D341Med (cell line): ENCODE measurements around the gene NCCRP1.
"Not testable (repeated sequence)": the region's sequence is repeated elsewhere in the genome, so short reads cannot be mapped to it uniquely, and the experiment has no call there.

ENCODE experiments used
- DNase-seq: peaks from one replicate; pipeline ENCODE4 v3.0.0; 2012; ENCODE audit warnings: low spot score

NCCRP1 gene

DNA sequence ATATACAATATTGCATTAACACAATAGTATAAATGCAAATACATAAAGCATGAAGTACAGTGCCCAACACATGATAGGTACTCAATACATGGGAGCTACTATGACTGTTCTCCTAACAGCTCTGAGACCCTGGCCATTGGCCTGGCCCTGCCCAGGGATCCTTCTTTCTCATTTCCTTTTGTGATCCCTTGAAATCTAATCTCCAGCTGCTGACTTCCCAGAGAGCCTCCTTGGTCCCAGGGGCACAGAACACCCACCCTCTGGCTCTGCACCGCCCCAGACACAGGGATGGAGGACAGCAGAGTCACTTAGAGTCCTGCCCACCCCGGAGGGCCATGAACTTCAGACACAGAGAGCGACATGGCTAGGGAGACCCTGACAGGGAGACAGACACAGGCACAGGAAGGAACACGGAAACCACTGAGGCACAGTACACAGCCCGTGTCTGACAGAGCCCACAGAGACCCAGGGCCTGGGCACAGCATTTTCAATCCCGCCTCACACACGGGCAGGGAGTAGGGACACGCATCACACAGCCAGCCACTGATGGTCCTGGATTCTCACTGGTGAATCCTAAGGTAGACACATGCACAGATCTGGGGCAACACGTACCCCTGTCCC is 11.5 kb downstream of the NCCRP1 start:
- DNase-seq = no peak

DNA sequence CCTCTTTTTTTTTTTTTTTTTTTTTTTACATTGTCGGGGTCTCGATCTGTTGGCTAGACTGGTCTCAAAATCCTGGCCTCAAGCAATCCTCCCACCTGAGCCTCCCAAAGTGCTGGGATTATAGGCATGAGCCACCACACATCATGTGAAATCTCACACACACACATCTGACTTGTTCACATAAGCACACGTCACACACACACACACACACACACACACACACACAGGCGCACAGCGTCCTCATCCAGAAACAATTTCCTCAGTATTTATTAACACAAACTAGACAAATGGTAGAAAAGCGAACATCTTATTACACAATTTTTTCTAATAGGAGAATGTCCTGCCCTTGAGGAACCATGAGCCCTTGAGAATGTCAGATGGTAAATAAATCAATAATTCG is 12.4 kb downstream of the NCCRP1 start:
- DNase-seq = no peak

DNA sequence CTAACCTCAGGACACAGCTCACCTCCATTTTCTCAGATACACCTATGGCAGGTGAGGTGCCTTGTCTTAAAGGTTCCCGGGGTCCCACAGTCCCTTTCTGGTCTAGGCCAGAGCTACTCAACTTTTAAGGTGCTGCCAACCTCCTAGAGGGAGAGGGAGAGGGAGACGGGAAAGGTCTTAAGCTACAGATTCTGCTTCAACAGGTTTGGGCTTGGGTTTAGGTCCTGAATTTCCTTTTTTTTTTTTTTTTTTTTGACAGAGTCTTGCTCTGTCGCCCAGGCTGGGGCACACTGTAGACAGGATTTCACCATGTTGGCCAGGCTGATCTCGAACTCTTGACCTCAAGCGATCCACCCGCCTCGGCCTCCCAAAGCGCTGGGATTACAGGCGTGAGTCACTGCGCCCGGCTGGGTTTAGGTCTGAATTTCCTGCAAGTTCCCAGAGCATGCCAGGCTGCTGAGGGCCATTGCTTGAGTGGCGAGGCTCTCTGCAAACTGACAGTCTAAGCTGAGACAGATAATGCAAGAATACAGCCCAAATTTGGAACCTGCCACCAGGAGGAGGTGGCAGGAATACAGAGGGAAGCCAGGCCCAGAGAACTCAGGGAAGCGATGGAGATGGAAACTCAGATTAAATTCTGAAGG is 15.1 kb downstream of the NCCRP1 start:
- DNase-seq = no peak

DNA sequence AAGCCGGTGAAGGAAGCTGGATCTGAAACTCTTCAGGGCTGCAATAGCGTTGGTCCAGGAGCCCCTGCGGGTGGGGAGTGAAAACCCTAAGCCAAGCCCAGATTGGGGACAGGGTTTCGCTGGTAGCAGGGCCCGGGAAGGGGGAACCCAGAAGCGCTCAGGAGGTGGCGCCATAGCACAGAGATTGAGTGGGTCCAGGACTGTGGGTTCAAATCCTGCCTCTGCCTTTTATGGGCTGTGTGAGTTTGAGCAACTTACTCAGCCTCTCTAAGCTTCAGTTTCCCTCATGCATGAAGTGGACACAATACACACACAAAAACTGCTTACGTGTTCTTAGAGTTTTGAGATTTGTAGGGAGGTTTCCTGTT is 15.6 kb downstream of the NCCRP1 start:
- peak; percentile 75 for DNase-seq

DNA sequence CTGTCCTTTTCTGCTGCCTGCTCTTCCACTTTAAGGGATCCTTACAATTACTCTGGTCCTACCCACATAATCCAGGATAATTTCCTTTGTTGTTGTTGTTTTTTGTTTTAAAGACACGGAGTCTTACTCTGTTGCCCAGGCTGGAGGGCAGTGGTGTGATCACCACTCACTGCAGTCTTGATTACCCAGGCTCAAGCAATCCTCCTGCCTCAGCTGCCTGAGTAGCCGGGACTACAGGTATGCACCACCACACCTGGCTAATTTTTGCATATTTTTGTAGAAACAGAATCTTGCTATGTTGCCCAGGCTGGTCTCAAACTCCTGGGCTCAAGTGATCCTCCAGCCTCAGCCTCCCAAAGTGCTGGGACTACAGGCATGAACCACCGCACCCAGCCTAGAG is 18.6 kb downstream of the NCCRP1 start:
- not testable (repeated sequence) for DNase-seq

DNA sequence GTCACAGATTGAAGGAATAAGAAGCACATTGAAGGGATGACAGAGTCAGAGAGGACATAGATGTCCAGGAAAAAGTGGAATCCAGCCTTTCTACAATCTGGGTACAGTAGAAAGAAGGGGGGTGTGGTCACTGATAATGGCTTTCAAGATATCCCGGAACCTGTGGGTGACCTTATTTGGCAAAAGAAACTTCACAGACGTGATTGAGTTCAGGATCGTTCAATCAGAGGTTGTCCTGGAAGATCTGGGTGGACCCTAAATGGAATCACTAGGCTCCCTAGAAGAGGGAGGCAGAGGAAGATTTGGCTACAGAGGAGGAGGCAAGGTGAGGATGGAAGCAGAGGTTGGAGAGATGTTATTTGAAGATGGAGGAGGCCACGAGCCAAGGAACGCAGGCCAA is 20.3 kb downstream of the NCCRP1 start:
- DNase-seq = no peak

DNA sequence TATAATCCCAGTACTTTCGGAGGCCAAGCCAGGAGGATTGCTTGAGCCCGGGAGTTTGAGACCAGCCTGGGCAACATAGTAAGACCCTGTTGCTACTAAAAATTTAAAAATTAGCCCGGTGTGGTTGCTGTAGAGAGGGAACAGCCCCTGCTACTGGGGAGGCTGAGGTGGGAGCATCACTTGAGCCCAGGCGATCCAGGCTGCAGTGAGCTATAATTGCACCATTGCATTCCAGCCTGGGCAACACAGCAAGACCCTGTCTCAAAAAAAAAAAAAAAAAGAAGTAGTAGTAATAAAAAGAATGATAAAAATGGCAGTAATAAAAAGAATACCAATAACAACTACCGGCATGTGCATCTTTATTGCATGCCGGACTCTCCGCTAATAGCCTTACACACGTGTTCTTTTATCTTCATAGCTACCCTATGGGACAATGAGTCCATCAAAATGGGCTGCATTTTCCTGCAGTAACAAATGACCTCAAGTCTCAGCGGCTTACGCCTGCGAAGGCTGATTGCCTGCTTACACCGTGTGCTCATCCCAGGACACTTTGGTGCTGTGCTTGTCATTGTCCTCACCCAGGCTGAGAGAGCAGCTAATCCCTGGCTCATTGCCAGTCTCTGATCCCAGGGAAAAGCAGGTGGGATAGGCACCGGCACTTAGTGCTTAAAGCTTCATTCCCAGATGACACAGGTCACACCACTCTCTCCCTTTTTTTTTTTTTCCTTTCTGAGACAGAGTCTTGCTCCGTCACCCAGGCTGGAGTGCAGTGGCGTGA is 21.7 kb downstream of the NCCRP1 start:
- DNase-seq = peak; percentile 87

DNA sequence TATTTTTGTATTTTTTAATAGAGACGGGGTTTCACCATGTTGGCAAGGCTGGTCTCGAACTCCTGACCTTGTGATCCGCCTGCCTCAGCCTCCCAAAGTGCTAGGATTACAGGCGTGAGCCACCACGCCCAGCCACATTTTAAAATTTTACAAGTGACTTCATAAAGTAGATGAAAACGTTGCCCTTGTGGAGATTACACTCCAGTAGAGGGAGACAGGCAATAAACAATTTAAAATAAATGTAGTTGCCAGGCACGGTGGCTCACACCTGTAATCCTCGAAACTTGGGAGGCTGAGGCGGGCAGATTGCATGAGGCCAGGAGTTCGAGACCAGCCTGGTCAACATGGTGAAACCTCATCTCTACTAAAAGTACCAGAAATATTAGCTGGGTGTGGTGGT is 22.3 kb downstream of the NCCRP1 start:
- not testable (repeated sequence) for DNase-seq

DNA sequence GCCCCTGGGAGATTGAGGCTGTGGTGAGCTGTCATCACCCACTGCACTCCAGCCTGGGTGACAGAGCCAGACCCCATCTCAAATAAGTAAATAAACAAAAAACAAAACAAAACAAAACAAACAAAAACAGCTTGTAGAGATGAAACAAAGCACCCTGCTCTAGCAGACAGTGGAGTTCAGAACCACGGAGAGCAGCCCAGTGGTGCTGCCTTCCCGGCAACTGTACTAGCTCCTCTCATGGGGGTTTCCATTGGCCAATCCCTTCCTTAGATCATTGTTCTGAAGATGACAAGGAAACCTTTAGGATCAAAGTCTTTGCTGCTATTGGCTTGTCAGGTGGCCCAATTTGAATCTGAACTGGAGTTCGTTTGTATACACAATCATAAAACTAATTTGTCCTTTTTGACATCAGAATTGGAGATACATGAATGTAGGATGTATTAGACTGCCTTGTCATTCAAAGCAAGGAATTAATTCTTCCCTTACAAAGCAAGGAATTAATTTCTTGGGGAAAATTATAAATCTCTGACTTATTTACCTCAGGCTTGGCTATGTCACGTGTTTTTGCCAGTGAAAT is 27.0 kb downstream of the NCCRP1 start:
- DNase-seq = no peak

DNA sequence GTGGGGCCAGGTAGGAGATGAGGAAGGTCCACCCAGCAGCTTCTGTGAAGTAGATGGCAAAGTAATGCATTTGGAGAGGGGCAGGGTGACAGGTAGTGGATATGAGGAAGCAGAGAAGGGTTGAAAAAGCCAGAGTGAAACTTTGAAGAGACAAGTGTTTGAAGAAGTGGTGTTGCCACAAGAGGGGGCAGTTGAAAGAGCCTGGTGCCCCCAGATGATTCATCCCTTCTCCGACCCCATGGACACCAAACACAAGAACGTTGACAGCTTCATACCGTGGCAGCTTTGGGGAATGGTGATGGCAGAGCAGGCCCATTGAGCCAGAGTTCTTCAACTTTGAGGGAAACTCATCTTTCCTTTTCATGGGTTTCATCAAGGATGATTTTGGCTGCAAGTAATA is 28.1 kb downstream of the NCCRP1 start:
- no peak for DNase-seq

DNA sequence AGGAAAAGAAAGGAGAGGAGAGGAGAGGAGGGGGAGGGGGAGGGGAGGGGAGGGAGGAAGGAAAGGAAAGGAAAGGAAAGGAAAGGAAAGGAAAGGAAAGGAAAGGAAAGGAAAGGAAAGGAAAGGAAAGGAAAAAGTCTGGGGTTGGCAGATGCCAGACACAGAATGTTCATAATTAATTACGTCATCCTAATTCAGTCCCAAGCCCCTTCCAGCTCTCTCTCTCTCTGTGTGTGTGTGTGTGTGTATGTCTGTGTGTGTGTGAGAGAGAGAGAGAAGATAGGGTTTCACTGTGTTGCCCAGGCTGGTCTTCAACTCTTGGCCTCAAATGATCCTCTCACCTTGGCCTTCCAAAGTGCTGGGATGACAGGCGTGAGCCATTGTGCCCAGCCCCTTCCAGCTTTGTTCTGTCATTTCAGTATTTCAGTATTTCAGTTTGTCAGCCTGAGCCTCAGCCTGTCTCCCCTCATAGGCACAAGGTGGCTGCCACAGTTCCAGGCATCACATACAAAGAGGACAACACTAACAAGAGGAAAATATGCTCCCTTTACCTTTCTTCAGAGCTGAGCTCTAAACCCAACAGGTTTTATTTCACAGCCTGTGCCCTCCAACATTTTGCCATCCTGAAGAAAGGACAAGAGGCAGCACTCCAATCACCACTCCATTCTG is 33.5 kb downstream of the NCCRP1 start:
- DNase-seq = no peak

DNA sequence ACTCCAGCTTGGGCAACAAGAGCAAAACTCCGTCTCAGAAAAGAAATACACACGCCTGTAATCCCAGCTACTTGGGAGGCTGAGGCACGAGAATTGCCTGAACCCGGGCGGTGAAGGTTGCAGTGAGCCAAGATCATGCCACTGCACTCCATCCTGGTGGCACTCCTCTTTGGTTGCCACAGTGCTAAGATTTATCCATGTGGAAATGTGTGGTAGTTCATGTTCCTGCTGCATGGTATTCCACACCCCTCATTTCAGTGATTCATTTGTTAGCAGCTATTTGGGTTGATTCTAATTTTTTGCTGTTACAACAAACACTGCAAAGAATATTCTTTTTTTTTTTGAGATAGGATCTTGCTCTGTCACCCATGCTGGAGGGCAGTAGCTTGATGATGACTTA is 35.9 kb downstream of the NCCRP1 start:
- DNase-seq = no peak

DNA sequence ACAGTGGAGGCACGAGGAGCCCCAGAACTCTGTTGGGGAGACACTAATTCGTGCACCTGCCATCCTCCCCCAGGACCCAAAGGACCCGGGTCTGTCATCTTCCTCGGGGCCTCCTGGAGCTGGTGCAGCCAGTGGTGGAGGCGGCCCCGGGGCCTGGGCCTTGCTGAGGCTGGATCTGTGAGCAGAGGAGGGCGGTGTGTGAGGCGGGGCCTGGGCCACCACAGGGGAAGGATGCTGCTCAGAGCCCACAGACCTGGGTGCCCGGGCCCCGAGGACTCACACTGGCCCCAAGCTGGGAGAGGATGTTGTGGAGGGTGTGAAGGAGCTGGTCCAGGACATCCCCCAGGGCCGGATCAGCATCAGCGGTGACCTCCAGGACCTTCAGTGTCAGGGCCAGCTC is 39.8 kb downstream of the NCCRP1 start:
- no peak for DNase-seq

DNA sequence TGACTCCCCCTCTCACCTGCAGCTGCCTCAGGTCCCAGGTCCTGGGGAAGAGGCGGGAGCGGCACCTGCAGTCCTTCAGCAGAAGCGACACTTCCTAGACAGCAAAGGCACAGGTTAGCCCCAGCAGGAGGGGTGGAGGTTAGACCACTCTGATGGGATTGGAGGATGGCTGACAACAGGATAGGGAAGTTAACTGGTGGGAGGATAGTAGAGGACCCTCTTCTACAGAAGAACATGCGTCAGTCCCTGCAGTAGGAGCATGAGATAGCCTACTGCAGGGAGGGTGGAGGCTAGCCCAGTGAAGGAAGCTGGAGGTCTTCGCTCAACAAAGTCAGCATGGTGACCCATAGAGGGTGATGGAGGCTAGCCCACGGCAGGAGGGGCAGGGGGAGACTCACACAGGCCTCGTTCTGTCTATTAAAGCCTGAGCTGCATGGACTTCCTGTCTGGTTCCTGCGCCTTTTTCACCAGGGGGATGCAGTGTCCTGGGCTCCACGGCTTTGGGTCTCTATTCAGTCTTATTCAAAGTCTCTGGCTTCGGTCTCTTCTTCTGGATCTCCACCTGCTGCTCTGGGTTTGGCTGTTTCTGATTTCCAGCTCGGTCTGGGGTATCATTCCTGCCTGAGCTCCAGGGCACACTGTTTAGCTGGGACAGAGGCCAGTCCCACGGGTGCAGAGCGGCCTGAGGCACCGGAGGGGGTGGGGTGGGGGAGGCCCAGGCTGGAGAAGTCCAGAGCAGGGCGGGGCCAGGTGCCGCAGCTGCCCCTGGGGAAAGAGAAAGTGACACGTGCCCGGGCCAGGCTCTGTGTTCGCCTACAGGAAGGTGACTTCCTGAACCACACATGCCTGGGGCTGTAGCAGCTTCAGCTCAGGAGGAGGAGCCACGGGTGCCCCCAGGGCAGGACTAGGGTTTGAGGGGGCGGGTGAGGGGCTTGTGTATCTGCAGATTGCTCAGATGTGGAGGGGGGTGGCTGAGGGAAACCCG is 40.7 kb downstream of the NCCRP1 start:
- peak; percentile 30 for DNase-seq

DNA sequence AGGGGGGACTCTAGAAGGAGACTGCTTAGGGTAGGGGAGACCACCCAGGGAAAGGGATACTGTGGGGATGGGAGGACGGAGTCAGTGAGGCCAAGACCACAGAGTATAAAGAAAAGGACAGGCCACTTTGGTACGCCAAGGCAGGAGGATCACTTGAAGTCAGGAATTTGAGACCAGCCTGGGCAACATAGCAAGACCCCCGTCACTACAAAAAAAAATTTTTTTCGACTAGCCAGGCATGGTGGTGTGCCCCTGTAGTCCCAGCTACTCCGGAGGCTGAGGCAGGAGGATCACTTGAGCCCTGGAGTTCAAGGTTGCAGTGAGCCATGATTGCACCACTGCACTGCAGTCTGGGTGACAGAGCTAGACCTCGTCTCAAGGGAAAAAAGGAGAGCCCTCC is 41.4 kb downstream of the NCCRP1 start:
- DNase-seq = no peak

DNA sequence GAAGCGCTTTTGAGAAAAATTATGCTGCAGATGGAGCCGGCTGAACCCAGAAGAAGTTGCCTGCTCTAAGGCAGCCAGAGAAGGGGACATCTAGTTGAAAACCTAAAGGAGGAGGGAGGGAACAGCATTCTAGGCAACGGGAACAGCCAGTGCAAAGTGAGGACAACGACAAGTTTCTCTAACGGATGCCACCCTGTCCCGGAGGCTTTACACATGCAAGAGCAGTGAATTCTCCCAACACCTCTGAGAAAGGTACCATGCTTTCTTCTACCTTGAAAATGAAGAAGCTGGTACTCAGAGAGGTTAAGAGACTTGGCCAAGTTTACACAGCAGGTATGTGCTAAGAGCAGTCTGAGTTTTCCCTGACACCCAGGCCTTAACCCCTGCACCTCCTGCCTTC is 42.2 kb downstream of the NCCRP1 start:
- no peak for DNase-seq

DNA sequence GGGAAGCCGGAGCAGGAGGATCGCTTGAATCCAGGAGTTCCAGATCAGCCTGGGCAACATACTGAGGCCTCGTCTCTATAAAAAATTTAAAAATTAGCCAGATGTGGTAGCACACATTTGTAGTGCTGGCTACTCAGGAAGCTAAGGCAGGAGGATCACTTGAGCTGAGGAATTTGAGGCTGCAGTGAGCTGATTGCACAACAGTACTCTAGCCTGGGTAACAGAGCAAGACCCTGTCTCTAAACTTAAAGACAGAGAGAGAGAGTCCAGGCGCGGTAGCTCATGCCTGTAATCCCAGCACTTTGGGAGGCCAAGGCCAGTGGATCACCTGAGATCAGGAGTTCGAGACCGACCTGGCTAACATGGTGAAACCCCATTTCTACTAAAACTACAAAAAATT is 43.7 kb downstream of the NCCRP1 start:
- DNase-seq = no peak

DNA sequence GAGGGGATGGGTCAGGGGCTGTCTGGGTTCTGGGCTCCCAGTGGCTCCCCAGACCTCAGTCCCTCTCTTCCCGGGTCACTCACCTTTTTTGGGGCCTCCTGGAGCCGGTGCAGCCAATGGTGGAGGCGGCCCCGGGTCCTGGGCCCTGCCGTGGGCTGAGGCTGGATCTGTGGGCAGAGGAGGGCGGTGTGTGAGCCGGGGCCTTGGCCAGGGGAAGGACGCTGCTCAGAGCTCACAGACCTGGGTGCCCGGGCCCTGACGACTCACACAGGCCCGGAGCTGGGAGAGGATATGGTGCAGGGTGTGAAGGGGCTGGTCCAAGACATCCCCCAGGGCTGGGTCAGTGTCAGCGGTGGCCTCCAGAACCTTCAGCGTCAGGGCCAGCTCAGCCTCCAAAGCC is 47.0 kb downstream of the NCCRP1 start:
- not testable (repeated sequence) for DNase-seq

DNA sequence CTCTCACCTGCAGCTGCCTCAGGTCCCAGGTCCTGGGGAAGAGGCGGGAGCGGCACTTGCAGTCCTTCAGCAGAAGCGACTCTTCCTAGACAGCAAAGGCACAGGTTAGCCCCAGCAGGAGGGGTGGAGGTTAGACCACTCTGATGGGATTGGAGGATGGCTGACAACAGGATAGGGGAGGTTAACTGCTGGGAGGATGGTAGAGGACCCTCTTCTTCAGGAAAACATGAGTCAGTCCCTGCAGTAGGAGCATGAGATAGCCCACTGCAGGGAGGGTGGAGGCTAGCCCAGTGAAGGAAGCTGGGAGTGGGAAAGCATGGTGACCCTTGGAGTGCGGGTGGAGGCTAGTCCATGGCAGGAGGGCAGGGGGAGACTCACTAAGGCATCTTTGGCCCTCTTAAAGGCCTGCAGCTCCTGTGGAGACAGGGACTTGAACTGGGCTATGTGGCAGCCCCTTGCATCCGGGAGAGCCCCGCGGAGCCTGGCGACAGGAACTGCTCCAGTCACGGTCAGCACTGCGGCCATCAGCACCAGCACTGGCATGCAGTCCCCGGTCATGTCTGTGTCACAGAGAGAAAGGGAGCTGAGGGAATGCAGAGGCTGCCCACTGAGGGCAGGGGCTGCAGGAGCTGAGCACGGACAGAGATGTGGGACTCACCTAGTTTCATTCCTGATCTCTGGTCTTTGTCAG is 47.8 kb downstream of the NCCRP1 start, which contains the start of gene IFNL3:
Gene IFNL3, minus strand, starts transcription at position 597 of the 691 bp plus-strand sequence. Its CDS starts 39 bp downstream, at position 558.
- not testable (repeated sequence) for DNase-seq

DNA sequence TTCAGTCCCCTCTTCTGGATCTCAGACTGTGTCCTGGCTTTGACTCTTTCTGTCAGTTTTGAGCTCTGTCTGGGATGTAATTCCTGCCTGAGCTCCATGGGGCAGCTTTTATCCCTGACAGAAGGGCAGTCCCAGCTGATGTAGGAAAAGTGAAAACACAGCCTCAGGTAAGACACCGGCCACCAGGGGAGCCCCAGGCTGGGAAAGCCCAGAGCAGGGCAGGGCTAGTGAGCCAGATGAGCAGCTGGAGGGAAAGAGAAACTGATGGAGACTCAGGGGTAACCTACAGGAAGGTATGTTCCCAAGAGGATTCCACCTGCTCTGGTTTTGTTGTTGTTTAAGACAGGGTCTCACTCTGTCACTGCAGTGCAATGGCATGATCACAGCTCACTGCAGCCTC is 48.4 kb downstream of the NCCRP1 start:
- not testable (repeated sequence) for DNase-seq
